ENCODE data around the gene FBXL16.

DNA sequence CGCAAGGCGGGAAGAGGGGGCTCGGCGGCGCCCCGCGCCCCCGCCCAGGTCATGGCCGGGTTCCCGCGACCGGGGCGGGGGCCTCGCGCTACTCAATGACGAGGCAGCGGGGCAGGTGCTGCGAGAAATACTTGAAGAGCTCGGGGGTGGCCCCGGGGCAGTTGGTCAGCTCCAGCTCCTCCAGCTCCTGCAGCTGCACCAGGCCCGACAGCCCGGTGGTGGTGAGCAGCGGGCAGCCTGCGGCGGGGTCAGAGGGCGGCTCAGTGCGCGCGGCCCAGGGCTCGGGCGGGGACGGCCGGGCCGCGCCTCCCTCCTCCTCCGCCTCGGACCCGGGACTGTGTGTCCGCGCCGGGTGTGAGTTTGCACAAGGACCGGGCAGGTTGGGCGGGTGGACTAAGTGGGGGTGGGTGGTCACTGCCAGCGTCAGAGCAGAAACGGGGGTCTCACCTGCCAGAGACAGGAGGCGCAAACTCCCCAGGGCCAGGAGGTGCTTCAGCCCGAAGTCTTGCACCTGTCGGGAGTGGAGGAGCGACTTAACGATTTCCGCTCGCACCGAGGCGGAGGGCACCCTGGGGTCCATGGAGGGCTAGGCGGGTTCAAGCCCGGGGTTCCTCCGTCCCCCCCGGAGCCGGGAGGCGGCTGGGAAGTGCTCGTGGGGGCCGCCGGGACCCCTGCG, 11.3 kb downstream of the FBXL16 start:
- TF ChIP-seq, protein P1, sequence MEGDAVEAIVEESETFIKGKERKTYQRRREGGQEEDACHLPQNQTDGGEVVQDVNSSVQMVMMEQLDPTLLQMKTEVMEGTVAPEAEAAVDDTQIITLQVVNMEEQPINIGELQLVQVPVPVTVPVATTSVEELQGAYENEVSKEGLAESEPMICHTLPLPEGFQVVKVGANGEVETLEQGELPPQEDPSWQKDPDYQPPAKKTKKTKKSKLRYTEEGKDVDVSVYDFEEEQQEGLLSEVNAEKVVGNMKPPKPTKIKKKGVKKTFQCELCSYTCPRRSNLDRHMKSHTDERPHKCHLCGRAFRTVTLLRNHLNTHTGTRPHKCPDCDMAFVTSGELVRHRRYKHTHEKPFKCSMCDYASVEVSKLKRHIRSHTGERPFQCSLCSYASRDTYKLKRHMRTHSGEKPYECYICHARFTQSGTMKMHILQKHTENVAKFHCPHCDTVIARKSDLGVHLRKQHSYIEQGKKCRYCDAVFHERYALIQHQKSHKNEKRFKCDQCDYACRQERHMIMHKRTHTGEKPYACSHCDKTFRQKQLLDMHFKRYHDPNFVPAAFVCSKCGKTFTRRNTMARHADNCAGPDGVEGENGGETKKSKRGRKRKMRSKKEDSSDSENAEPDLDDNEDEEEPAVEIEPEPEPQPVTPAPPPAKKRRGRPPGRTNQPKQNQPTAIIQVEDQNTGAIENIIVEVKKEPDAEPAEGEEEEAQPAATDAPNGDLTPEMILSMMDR (IDR thresholded peaks at IDR 0.05; ENCODE audit: low read depth, low read length): no peak
- no peak for TF ChIP-seq POLR2A (IDR thresholded peaks at IDR 0.05; ENCODE audit: extremely low read depth, insufficient read length)
- TF ChIP-seq, protein P2, sequence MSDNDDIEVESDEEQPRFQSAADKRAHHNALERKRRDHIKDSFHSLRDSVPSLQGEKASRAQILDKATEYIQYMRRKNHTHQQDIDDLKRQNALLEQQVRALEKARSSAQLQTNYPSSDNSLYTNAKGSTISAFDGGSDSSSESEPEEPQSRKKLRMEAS (IDR thresholded peaks at IDR 0.05; ENCODE audit: low read depth, low read length): no peak
- no peak for TF ChIP-seq MYC (IDR thresholded peaks at IDR 0.05; ENCODE audit: low read depth, low read length)
